ENCODE results near the gene BTBD6.

The BTBD6 gene

DNA sequence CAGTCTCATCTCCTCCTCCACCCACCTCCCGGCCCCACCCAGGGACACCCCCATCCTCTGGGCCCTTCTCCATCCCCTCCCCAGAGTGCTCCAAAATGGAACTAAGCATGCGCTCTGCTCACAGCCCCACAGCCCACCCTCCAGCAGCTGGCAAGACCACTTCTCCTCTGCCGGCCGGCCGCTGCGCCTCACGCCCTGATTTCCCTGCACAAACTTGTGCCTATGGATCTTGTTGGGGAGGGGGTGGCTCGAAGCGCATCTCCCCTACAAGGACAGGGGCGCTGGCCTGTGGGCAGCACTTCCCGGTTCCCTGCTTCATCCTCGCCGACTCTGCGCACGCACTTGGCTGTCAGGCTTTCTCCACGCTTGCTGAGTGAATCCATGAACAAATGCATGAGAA, 47.7 kb upstream of the BTBD6 start:
- TF ChIP-seq TCF12 (IDR thresholded peaks at IDR 0.05; ENCODE audit: low read depth) (no peak), NFIC (IDR thresholded peaks at IDR 0.05) (no peak), USF1 (IDR thresholded peaks at IDR 0.05) (no peak), YY1 (IDR thresholded peaks at IDR 0.05; ENCODE audit: low read depth) (no peak), TAF1 (IDR thresholded peaks at IDR 0.05; ENCODE audit: low read depth) (no peak), RAD21 (IDR thresholded peaks at IDR 0.05; ENCODE audit: low read depth) (no peak), ZBTB7A (IDR thresholded peaks at IDR 0.05; ENCODE audit: low read depth) (no peak), CEBPB (IDR thresholded peaks at IDR 0.05) (no peak), EGR1 (IDR thresholded peaks at IDR 0.05) (no peak)
- TF ChIP-seq, protein P1, sequence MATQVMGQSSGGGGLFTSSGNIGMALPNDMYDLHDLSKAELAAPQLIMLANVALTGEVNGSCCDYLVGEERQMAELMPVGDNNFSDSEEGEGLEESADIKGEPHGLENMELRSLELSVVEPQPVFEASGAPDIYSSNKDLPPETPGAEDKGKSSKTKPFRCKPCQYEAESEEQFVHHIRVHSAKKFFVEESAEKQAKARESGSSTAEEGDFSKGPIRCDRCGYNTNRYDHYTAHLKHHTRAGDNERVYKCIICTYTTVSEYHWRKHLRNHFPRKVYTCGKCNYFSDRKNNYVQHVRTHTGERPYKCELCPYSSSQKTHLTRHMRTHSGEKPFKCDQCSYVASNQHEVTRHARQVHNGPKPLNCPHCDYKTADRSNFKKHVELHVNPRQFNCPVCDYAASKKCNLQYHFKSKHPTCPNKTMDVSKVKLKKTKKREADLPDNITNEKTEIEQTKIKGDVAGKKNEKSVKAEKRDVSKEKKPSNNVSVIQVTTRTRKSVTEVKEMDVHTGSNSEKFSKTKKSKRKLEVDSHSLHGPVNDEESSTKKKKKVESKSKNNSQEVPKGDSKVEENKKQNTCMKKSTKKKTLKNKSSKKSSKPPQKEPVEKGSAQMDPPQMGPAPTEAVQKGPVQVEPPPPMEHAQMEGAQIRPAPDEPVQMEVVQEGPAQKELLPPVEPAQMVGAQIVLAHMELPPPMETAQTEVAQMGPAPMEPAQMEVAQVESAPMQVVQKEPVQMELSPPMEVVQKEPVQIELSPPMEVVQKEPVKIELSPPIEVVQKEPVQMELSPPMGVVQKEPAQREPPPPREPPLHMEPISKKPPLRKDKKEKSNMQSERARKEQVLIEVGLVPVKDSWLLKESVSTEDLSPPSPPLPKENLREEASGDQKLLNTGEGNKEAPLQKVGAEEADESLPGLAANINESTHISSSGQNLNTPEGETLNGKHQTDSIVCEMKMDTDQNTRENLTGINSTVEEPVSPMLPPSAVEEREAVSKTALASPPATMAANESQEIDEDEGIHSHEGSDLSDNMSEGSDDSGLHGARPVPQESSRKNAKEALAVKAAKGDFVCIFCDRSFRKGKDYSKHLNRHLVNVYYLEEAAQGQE (IDR thresholded peaks at IDR 0.05; ENCODE audit: low read depth): no peak
- TF ChIP-seq, protein P2, sequence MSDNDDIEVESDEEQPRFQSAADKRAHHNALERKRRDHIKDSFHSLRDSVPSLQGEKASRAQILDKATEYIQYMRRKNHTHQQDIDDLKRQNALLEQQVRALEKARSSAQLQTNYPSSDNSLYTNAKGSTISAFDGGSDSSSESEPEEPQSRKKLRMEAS (IDR thresholded peaks at IDR 0.05): no peak

- TF ChIP-seq, protein P1 (IDR thresholded peaks at IDR 0.05; ENCODE audit: low read depth): no peak
- no peak for TF ChIP-seq FOXM1 (IDR thresholded peaks at IDR 0.05; ENCODE audit: borderline replicate concordance, low read depth)
These were observed 47.0 kb upstream of the BTBD6 start for GRCh38 chr14:105201156-105201924.

DNA sequence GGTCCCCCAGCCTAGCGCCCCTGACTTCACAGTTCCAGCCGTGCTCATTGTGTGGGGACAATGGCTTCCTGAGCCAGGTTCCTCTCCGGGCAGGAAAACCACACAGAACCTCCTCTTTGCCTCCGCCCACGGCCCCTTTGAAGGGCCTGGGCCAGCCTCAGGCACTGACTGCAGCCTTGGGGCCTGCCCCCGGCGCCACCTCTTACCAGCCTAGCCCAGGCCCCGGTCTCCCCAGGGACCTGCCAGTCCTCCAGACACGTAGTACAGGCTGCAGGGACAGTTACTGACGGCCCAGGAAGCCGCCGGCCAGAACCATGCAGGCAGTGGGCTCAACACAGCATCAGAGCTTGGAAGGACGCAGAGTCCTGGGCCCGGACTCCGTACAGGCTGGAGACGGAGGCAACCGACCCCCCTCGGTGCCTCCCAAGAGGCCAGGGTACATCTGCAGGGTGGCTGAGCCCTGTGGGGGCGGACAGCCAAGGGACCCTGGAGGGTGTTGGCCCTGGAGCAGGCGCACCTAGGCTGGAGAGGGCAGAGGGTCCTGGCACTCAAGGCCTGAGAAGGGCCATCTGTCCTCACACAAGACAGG, 46.3 kb upstream of the BTBD6 start:
- TF ChIP-seq YY1 (IDR thresholded peaks at IDR 0.05; ENCODE audit: low read depth) (no peak), CEBPB (IDR thresholded peaks at IDR 0.05) (no peak), TCF12 (IDR thresholded peaks at IDR 0.05; ENCODE audit: low read depth) (no peak), RAD21 (IDR thresholded peaks at IDR 0.05; ENCODE audit: low read depth) (no peak), TEAD4 (IDR thresholded peaks at IDR 0.05) (no peak), USF1 (IDR thresholded peaks at IDR 0.05) (no peak), ZBTB7A (IDR thresholded peaks at IDR 0.05; ENCODE audit: low read depth) (no peak), TAF1 (IDR thresholded peaks at IDR 0.05; ENCODE audit: low read depth) (no peak), NFIC (IDR thresholded peaks at IDR 0.05) (no peak), EP300 (IDR thresholded peaks at IDR 0.05; ENCODE audit: borderline replicate concordance) (no peak), CREB1 (IDR thresholded peaks at IDR 0.05; ENCODE audit: low read depth) (no peak), EGR1 (IDR thresholded peaks at IDR 0.05) (no peak), FOXM1 (IDR thresholded peaks at IDR 0.05; ENCODE audit: borderline replicate concordance, low read depth) (no peak)
- TF ChIP-seq, protein P1 (IDR thresholded peaks at IDR 0.05; ENCODE audit: low read depth): no peak
- TF ChIP-seq, protein P2 (IDR thresholded peaks at IDR 0.05): no peak

DNA sequence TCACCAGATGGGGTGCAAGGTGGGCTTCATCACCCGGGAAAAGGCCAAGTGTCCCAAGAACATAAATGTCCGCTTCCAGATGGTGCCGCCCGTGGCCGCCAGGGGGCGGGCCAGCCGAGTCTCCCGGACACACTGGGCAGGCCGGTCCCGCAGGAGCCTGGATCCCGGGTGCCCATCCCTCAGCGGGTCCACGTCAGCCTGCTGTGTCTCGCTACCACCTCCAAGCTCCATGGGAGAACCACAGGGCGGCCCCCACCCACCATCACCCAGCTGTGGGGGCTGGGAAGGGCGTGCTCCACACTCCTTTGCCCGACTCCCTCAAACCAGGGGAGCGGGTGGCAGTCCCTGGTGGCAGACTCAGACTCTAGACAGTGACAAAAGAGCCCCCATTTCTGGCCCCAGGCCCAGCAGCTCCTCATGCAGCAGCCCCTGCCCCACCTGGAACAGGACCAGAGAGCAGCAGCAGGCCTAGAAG, 45.2 kb upstream of the BTBD6 start:
- TF ChIP-seq TEAD4 (IDR thresholded peaks at IDR 0.05) (no peak), CREB1 (IDR thresholded peaks at IDR 0.05; ENCODE audit: low read depth) (no peak), RAD21 (IDR thresholded peaks at IDR 0.05; ENCODE audit: low read depth) (peak; percentile 66), TCF12 (IDR thresholded peaks at IDR 0.05; ENCODE audit: low read depth) (no peak), USF1 (IDR thresholded peaks at IDR 0.05) (no peak), TAF1 (IDR thresholded peaks at IDR 0.05; ENCODE audit: low read depth) (no peak), ZBTB7A (IDR thresholded peaks at IDR 0.05; ENCODE audit: low read depth) (no peak), NFIC (IDR thresholded peaks at IDR 0.05) (no peak), YY1 (IDR thresholded peaks at IDR 0.05; ENCODE audit: low read depth) (peak; percentile 56; the same call in 1 of the 2 replicates), FOXM1 (IDR thresholded peaks at IDR 0.05; ENCODE audit: borderline replicate concordance, low read depth) (no peak), CEBPB (IDR thresholded peaks at IDR 0.05) (no peak), EP300 (IDR thresholded peaks at IDR 0.05; ENCODE audit: borderline replicate concordance) (no peak), EGR1 (IDR thresholded peaks at IDR 0.05) (no peak)
- TF ChIP-seq, protein P1 (IDR thresholded peaks at IDR 0.05; ENCODE audit: low read depth): no peak
- TF ChIP-seq, protein P2 (IDR thresholded peaks at IDR 0.05): no peak; the same call in 1 of the 2 replicates
